GM12878 (cell line): Measurements from ENCODE around the gene C10orf67. TPM values are rescaled to one million over a fixed set of nuclear protein-coding genes. Genes with fewer than 3 reads are reported as not detected.

ENCODE experiments used
- ATAC-seq: fragments of 200-7000 bp; cut with Tn5 transposase; 3 replicates; pipeline ENCODE4 v1.9.1; 2020; ENCODE audit warnings: mild to moderate bottlenecking, moderate library complexity
- BruUV-seq: library from RNA; stranded (reverse); fragments of 400-500 nt; replicated peaks from 2 replicates; lab custom pipeline; 2021; lab: Mats Ljungman, UMichigan
- CTCF ChIA-PET: fragments of 300-600 bp; sonication (Branson Sonifier 250); formaldehyde crosslinking; extraction: SDS; loops from one replicate; lab custom pipeline; 2021; ENCODE audit warnings: inconsistent platforms; lab: Yijun Ruan, JAX
- POLR2A ChIA-PET: fragments of 350-600 bp; formaldehyde crosslinking; extraction: SDS; loops from one replicate; lab custom pipeline; 2021; ENCODE audit warnings: inconsistent platforms; lab: Charles Lee
- RAD21 ChIA-PET: fragments of 300-600 bp; sonication (Branson Sonifier 250); formaldehyde crosslinking; loops from one replicate; lab custom pipeline; 2023; ENCODE audit warnings: antibody characterized with exemption; ENCODE audit not compliant: unreplicated experiment; lab: Charles Lee
- SMC1A ChIA-PET: fragments of 300-600 bp; sonication (Branson Sonifier 250); formaldehyde crosslinking; loops from one replicate; lab custom pipeline; 2023; ENCODE audit not compliant: unreplicated experiment, uncharacterized antibody; lab: Charles Lee
- DNase-seq: peaks from one replicate; pipeline ENCODE4 v3.0.0-alpha.2; 2011; ENCODE audit warnings: low read depth, low spot score
- FAIRE-seq: peaks from 3 replicates; lab custom pipeline; 2011; peaks lifted over from hg19 to GRCh38; lab: Jason Lieb, UNC
- H2AFZ ChIP-seq: 2 replicates; pipeline ENCODE4 v1.6.0; 2011; ENCODE audit warnings: low read depth, low read length, control low read depth; ENCODE audit not compliant: control insufficient read depth
- H3K27ac ChIP-seq: 2 replicates; pipeline ENCODE4 v1.5.1; 2011; ENCODE audit warnings: control low read depth; ENCODE audit not compliant: control insufficient read depth, insufficient read depth
- H3K27me3 ChIP-seq, 2 experiments: replicated peaks in 1 of 2; 2 replicates each; pipeline versions ENCODE4 v1.6.0 to v1.6.1; 2011; ENCODE audit warnings: low read length in 1 of 2; ENCODE audit not compliant: control insufficient read depth in 2 of 2, insufficient read depth in 2 of 2
- H3K36me3 ChIP-seq, 2 experiments: 2 replicates each; pipeline ENCODE4 v1.5.1; 2011; ENCODE audit warnings: low read length in 1 of 2; ENCODE audit not compliant: control insufficient read depth in 2 of 2, insufficient read depth in 2 of 2
- H3K4me1 ChIP-seq: 2 replicates; pipeline ENCODE4 v1.6.1; 2011; ENCODE audit warnings: mild to moderate bottlenecking, low read length, moderate library complexity, mixed read lengths; ENCODE audit not compliant: control insufficient read depth, insufficient read depth
- H3K4me2 ChIP-seq: 2 replicates; pipeline ENCODE4 v1.6.0; 2011; ENCODE audit warnings: control low read depth; ENCODE audit not compliant: control insufficient read depth, insufficient read depth
- H3K4me3 ChIP-seq: fragments of 200-600 bp; sonication (generic); 2 replicates; pipeline ENCODE4 v1.5.1; 2016
- H3K79me2 ChIP-seq: 2 replicates; pipeline ENCODE4 v1.6.0; 2011; ENCODE audit warnings: low read length; ENCODE audit not compliant: control insufficient read depth, insufficient read depth
- H3K9ac ChIP-seq: 2 replicates; pipeline ENCODE4 v1.8.0; 2011; ENCODE audit warnings: low read length, control low read depth, mixed read lengths; ENCODE audit not compliant: control insufficient read depth, insufficient read depth
- H3K9me3 ChIP-seq: replicated peaks from 3 replicates; pipeline ENCODE4 v1.5.1; 2011; ENCODE audit warnings: mild to moderate bottlenecking, low read length; ENCODE audit not compliant: control insufficient read depth, insufficient read depth
- H4K20me1 ChIP-seq: 2 replicates; pipeline ENCODE4 v1.6.0; 2011; ENCODE audit not compliant: control insufficient read depth, insufficient read depth
- EED ChIP-seq: sonication (generic); IDR thresholded peaks from 2 replicates; pipeline ENCODE4 v1.6.1; 2016; ENCODE audit warnings: antibody characterized with exemption, low read depth
- EGR1 ChIP-seq, 2 experiments: IDR thresholded peaks; 1 replicate in 1 of 2; 2 replicates in 1 of 2; pipeline ENCODE4 v1.6.1; 2011 to 2012; ENCODE audit warnings: low read depth in 2 of 2, low read length in 2 of 2, borderline replicate concordance in 1 of 2, mild to moderate bottlenecking in 1 of 2, moderate library complexity in 1 of 2
- IKZF2 ChIP-seq, 2 experiments: fragments of 450-650 bp; IDR thresholded peaks; 2 replicates each; pipeline ENCODE4 v1.6.1; 2017; ENCODE audit warnings: mild to moderate bottlenecking in 2 of 2, moderate library complexity in 2 of 2
- IRF4 ChIP-seq: IDR thresholded peaks from 2 replicates; pipeline ENCODE4 v1.6.1; 2011; ENCODE audit warnings: low read depth, low read length
- JUNB ChIP-seq: IDR thresholded peaks from 2 replicates; pipeline ENCODE4 v1.6.1; 2016; ENCODE audit warnings: antibody characterized with exemption, mild to moderate bottlenecking
- KAT2A ChIP-seq: conservative IDR thresholded peaks from 2 replicates; pipeline ENCODE4 v1.6.1; 2011; ENCODE audit warnings: low read depth, low read length; ENCODE audit not compliant: control insufficient read depth
- MEF2A ChIP-seq: IDR thresholded peaks from 2 replicates; pipeline ENCODE4 v1.6.1; 2011; ENCODE audit warnings: low read depth, mild to moderate bottlenecking, low read length, moderate library complexity; ENCODE audit not compliant: insufficient read depth
- MTA3 ChIP-seq: IDR thresholded peaks from 2 replicates; pipeline ENCODE4 v1.6.1; 2012; ENCODE audit warnings: low read length, inconsistent platforms, borderline replicate concordance
- MXI1 ChIP-seq: fragments of 150-350 bp; IDR thresholded peaks from 2 replicates; pipeline ENCODE4 v1.6.1; 2011; ENCODE audit warnings: low read depth, mild to moderate bottlenecking, inconsistent platforms, low read length, improper control_type of control experiment
- MYC ChIP-seq: IDR thresholded peaks from 2 replicates; pipeline ENCODE4 v1.6.1; 2011; ENCODE audit warnings: mild to moderate bottlenecking, low read length, moderate library complexity, inconsistent platforms; ENCODE audit not compliant: insufficient read depth, insufficient replicate concordance, insufficient read length, severe bottlenecking
- NFIC ChIP-seq: IDR thresholded peaks from 2 replicates; pipeline ENCODE4 v1.6.1; 2012; ENCODE audit warnings: low read depth, mild to moderate bottlenecking, inconsistent platforms, low read length, moderate library complexity
- NR2C1 ChIP-seq: fragments of 450-650 bp; IDR thresholded peaks from 2 replicates; pipeline ENCODE4 v1.6.1; 2017; ENCODE audit warnings: antibody characterized with exemption, mild to moderate bottlenecking, moderate library complexity
- NR2C2 ChIP-seq: IDR thresholded peaks from 2 replicates; pipeline ENCODE4 v1.6.1; 2011; ENCODE audit warnings: borderline replicate concordance, low read depth; ENCODE audit not compliant: control insufficient read depth, insufficient read length
- RFX5 ChIP-seq: IDR thresholded peaks from 2 replicates; pipeline ENCODE4 v1.6.1; 2011; ENCODE audit warnings: low read depth, low read length, improper control_type of control experiment
- RUNX3 ChIP-seq: IDR thresholded peaks from 2 replicates; pipeline ENCODE4 v1.6.1; 2012; ENCODE audit warnings: low read length, inconsistent platforms
- SRF ChIP-seq, 2 experiments: IDR thresholded peaks; 2 replicates each; pipeline ENCODE4 v1.6.1; 2011; ENCODE audit warnings: low read depth in 2 of 2, low read length in 2 of 2, mild to moderate bottlenecking in 1 of 2, moderate library complexity in 1 of 2
- STAT3 ChIP-seq: IDR thresholded peaks from 2 replicates; pipeline ENCODE4 v1.6.1; 2011; ENCODE audit warnings: low read depth, low read length, improper control_type of control experiment
- ZNF274 ChIP-seq: IDR thresholded peaks from one replicate; pipeline ENCODE4 v1.8.0; 2011; ENCODE audit not compliant: insufficient read length, insufficient read depth
- WGBS: methylation state at CpG from one replicate; pipeline ENCODE4 v1.1.6; 2016; ENCODE audit warnings: low lambda C conversion rate; ENCODE audit not compliant: insufficient replicate concordance, insufficient coverage; ENCODE audit errors: missing lambda C conversion rate; 5-methylcytosine and 5-hydroxymethylcytosine counted together
- in situ Hi-C: fragments of 300-500 bp; cut with MboI; formaldehyde crosslinking; loops from 9 replicates; pipeline ENCODE4 v1.14.3; 2018; ENCODE audit warnings: mixed read lengths
- intact Hi-C: fragments of 100-400 bp; cut with micrococcal nuclease; formaldehyde crosslinking; loops from one replicate; pipeline ENCODE4 v1.14.2; 2022; ENCODE audit not compliant: unreplicated experiment
- polyA plus RNA-seq, 11 experiments: library from polyadenylated mRNA; depleted of rRNA in 4 of 11; unstranded in 6 of 11; stranded (reverse) in 5 of 11; fragments of >200 nt; fragmentation: Nextera tagmentation in 4 of 11; fragmentation: Illumina TruSeq in 1 of 11; extraction: Ambion mirVana in 4 of 11; extraction: Trizol in 1 of 11; gene quantifications; 1 replicate in 1 of 11; 2 replicates in 10 of 11; pipeline versions ENCODE4 v1.2.1 to v1.2.3, GENCODE V29; 2011 to 2016; ENCODE audit warnings: inconsistent platforms in 2 of 11, missing spikeins in 2 of 11, low read depth in 1 of 11
- total RNA-seq, 4 experiments: library from RNA; depleted of rRNA in 3 of 4; stranded (reverse); fragments of >200 nt in 3 of 4; fragmentation: Illumina TruSeq in 1 of 4; extraction: Trizol in 1 of 4; gene quantifications; 2 replicates each; pipeline versions ENCODE4 v1.2.1 to v1.2.3, GENCODE V29; 2013 to 2021

Gene C10orf67
- total and polyA plus RNA-seq, 10 of the 15 experiments (the other 5 are each of a cell fraction or from before 2014, with no cell fraction given), result 0.06 TPM; not detected in 9

- Histone ChIP-seq H4K20me1 (no peaks in the 10 kb centered on the region), H3K4me2 (peak overlapping the region; percentile 43; the same call in 1 of the 2 replicates), H3K27ac (no peak overlapping the region), H3K27me3 (no peaks in the 10 kb centered on the region), H3K9ac (no peak overlapping the region), H2AFZ (peak overlapping the region; percentile 23), H3K4me3 (no peak overlapping the region), H3K4me1 (peaks cover 45% of the 10 kb centered on the region), H3K36me3 (no peaks in the 10 kb centered on the region), H3K9me3 (no peaks in the 10 kb centered on the region), H3K79me2 (no peaks in the 10 kb centered on the region)
- POLR2A ChIA-PET, result interaction anchor here (0.5 kb wide), 1 partner anchor 113 kb away, joined by 5 read pairs; no protein-coding TSS in a partner anchor
- SMC1A ChIA-PET, result no interaction called here
- 6% methylated on average over 5 of the region's 5 CpGs for WGBS
- peak; percentile 71 for TF ChIP-seq IRF4
- TF ChIP-seq IKZF2 (IDR thresholded peaks at IDR 0.05), result peak in 1 of 2 experiments; percentile 28; a peak in 1 of 4 replicates
- TF ChIP-seq EED, result peak; percentile 80
- TF ChIP-seq NFIC, result peak; percentile 65
- no peak for TF ChIP-seq MYC
- no peak for TF ChIP-seq MTA3
- TF ChIP-seq RFX5, result no peak
- no peak for TF ChIP-seq ZNF274
- TF ChIP-seq EGR1 (IDR thresholded peaks at IDR 0.05; ENCODE audit: borderline replicate concordance in 1 of 2, low read depth in 2 of 2, low read length in 2 of 2), result no peak
- TF ChIP-seq KAT2A, result no peak
- peak; percentile 44 for TF ChIP-seq RUNX3
- TF ChIP-seq SRF (IDR thresholded peaks at IDR 0.05; ENCODE audit: low read depth in 2 of 2, low read length in 2 of 2), result no peak
- 0 out of 2 replicates have a peak, but pooled peaks have one; percentile 5 for TF ChIP-seq MEF2A
- no peak for TF ChIP-seq MXI1
- TF ChIP-seq NR2C1, result no peak
- TF ChIP-seq NR2C2, result no peak
- peak; percentile 81 for TF ChIP-seq JUNB
- no peak for TF ChIP-seq STAT3
- intact Hi-C loops (no loop called here), in situ Hi-C loops (no loop called here)
- CTCF ChIA-PET, result interaction anchor here (0.6 to 1.3 kb wide), 3 partner anchors 49 to 1026 kb away, joined by 3 to 4 read pairs (median 3); no protein-coding TSS in a partner anchor
- RAD21 ChIA-PET, result no interaction called here
- no peak for DNase-seq
- no peak for FAIRE-seq
- ATAC-seq, result peak; percentile 7
- BruUV-seq, result no TSS peak
Observed at GRCh38 chr10:23364378-23364777, 19.8 kb upstream of the C10orf67 start.
